ENCODE results near the gene KIF21B.

Gene KIF21B

DNA sequence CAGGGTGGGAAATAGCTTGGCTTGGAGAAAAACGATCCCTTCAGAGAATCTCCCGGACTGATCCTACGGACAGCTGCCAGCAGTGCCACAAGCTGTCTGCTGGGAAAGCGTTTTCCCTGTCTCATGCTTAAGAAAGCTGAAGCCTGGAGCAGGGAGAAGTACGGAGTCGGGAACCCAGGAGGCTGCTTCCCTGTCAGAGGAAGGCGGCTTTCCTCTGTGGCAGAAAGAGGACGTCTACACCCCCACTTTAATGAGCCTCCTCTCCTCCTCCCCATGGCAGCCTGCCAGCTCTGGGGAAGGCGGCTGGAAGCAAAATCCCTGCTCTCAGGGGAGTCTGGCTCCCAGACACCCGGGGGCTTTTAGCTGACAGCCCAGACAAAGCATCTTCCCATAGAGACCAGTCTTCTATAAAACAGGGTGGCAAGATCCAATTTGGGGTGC lies 7.3 kb downstream of the KIF21B start:
- Histone ChIP-seq H3K36me3 (no peaks in the 10 kb centered on the region), H3K4me3 (no peak overlapping the region), H3K4me1 (peaks cover 0 to 34% (median 22%) of the 10 kb centered on the region in 4 donors), H3K27me3 (peaks cover 0 to 43% of the 10 kb centered on the region in 2 donors), H3K9me3 (no peaks in the 10 kb centered on the region), H3K27ac (no peak overlapping the region)
- DNase-seq = no peak
- TF ChIP-seq, protein P1, sequence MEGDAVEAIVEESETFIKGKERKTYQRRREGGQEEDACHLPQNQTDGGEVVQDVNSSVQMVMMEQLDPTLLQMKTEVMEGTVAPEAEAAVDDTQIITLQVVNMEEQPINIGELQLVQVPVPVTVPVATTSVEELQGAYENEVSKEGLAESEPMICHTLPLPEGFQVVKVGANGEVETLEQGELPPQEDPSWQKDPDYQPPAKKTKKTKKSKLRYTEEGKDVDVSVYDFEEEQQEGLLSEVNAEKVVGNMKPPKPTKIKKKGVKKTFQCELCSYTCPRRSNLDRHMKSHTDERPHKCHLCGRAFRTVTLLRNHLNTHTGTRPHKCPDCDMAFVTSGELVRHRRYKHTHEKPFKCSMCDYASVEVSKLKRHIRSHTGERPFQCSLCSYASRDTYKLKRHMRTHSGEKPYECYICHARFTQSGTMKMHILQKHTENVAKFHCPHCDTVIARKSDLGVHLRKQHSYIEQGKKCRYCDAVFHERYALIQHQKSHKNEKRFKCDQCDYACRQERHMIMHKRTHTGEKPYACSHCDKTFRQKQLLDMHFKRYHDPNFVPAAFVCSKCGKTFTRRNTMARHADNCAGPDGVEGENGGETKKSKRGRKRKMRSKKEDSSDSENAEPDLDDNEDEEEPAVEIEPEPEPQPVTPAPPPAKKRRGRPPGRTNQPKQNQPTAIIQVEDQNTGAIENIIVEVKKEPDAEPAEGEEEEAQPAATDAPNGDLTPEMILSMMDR (IDR thresholded peaks at IDR 0.05) = no peak
- intact Hi-C loops (cut with DNase I; ENCODE audit: low total_unique reads) = no loop called here

GRCh38 chr1:201015551-201016091 lies 7.9 kb downstream of the KIF21B start:
- H3K4me1 ChIP-seq = peaks cover 0 to 34% (median 22%) of the 10 kb centered on the region in 4 donors

GRCh38 chr1:201014816-201015200 lies 8.7 kb downstream of the KIF21B start:
- TF ChIP-seq, protein P1 (IDR thresholded peaks at IDR 0.05) = no peak
- Histone ChIP-seq H3K27ac (no peak overlapping the region), H3K4me3 (no peak overlapping the region), H3K27me3 (peaks cover 0 to 44% of the 10 kb centered on the region in 2 donors), H3K4me1 (peaks cover 0 to 34% (median 22%) of the 10 kb centered on the region in 4 donors), H3K9me3 (no peaks in the 10 kb centered on the region), H3K36me3 (no peaks in the 10 kb centered on the region)
- DNase-seq = no peak
- intact Hi-C loops (cut with DNase I; ENCODE audit: low total_unique reads) = no loop called here

More at GRCh38 chr1:201015551-201016091, 7.9 kb downstream of the KIF21B start:
- intact Hi-C loops (cut with DNase I; ENCODE audit: low total_unique reads) = no loop called here
- Histone ChIP-seq H3K27me3 (peaks cover 0 to 44% of the 10 kb centered on the region in 2 donors), H3K27ac (no peak overlapping the region), H3K9me3 (no peaks in the 10 kb centered on the region), H3K4me3 (no peak overlapping the region), H3K36me3 (no peaks in the 10 kb centered on the region)
- TF ChIP-seq, protein P1 (IDR thresholded peaks at IDR 0.05) = no peak
- no peak for DNase-seq

DNA sequence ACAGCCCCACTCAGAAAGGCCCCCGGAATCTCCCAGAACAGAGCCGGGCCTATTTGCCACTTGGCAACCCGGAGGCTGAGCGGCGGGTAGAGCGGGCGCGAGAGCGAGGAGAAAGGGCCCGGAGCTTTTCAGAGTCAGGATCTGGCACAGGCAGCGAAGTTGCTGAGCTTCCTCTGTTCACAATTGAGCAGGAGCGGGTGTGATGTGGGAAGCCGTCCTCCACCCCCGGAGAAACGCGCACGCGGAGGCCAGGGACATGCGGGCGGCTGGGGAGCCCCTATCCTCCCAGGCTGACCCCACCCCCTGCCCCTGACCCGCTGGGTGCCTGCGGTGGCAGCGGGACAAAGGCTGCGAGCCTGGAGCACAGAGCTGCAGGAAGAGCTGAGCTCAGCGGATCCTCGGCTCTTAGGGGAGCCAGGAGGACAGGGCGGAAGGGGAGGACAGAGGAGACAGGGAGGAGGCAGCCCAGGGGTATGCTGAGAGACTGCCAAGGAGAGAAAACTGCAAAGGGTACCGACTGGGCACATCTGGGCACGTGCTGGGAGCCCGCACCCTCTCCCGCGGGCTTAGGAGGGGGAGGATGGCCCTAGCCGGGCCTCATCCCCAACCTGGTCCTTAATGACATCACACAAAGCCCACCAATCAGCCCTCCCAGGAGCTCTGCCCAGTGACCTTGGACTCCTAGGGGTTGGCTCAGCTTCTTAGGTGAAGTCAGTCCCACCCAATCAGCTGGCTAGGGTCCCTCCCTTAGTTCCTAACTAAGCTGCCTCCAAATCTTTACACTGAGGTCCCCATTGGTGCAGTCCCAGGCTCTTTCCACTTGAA lies 9.3 kb downstream of the KIF21B start:
- TF ChIP-seq, protein P1 (IDR thresholded peaks at IDR 0.05) = no peak
- intact Hi-C loops (cut with DNase I; ENCODE audit: low total_unique reads) = no loop called here
- Histone ChIP-seq H3K4me3 (peak overlapping the region in 1 of 2 donors; percentile 28), H3K4me1 (peaks cover 0 to 34% (median 22%) of the 10 kb centered on the region in 4 donors), H3K27me3 (peaks cover 0 to 42% of the 10 kb centered on the region in 2 donors), H3K9me3 (no peaks in the 10 kb centered on the region), H3K27ac (no peak overlapping the region), H3K36me3 (no peaks in the 10 kb centered on the region)
- no peak for DNase-seq

- intact Hi-C loops (cut with DNase I; ENCODE audit: low total_unique reads) = no loop called here
These were observed 10.5 kb downstream of the KIF21B start for GRCh38 chr1:201013031-201013485.

More at GRCh38 chr1:201013031-201013485, 10.5 kb downstream of the KIF21B start:
- H3K27me3 ChIP-seq = peaks cover 0 to 44% of the 10 kb centered on the region in 2 donors
- H3K4me1 ChIP-seq = peaks cover 0 to 34% (median 22%) of the 10 kb centered on the region in 4 donors
- no peaks in the 10 kb centered on the region for H3K36me3 ChIP-seq
- DNase-seq = no peak
- no peaks in the 10 kb centered on the region for H3K9me3 ChIP-seq
- no peak overlapping the region for H3K27ac ChIP-seq
- H3K4me3 ChIP-seq = no peak overlapping the region
- TF ChIP-seq, protein P1 (IDR thresholded peaks at IDR 0.05) = no peak

Data from tibial artery (tissue), 4 donors.